Astrocyte of the spinal cord (primary cell): ENCODE measurements around the gene STK11.

Experiments used
- DNase-seq: peaks from one replicate; pipeline ENCODE4 v3.0.0; 2011; ENCODE audit warnings: low read depth, low spot score
- H3K4me3 ChIP-seq: 2 replicates; pipeline ENCODE4 v1.5.1; 2011; ENCODE audit warnings: low read depth, mild to moderate bottlenecking, low read length, moderate library complexity
- CTCF ChIP-seq: IDR thresholded peaks from 2 replicates; pipeline ENCODE4 v1.5.1; 2012; ENCODE audit warnings: low read depth, mild to moderate bottlenecking, low read length, inconsistent platforms
- in situ Hi-C: cut with HindIII; loops from 2 replicates; pipeline ENCODE4 v1.10.0; 2017; ENCODE audit warnings: low sequenced_read_pairs

The STK11 gene

GRCh38 chr19:1227304-1228054, 21.9 kb downstream of the STK11 start:
- in situ Hi-C loops: no loop called here
- DNase-seq: no peak
- no peak overlapping the region for H3K4me3 ChIP-seq
- TF ChIP-seq CTCF: no peak

GRCh38 chr19:1228161-1228957, 22.8 kb downstream of the STK11 start:
- no peak for DNase-seq
- H3K4me3 ChIP-seq: no peak overlapping the region
- TF ChIP-seq CTCF: no peak
- in situ Hi-C loops: no loop called here

- no peak for TF ChIP-seq CTCF
- DNase-seq: no peak
- H3K4me3 ChIP-seq: no peak overlapping the region
- in situ Hi-C loops: no loop called here
These were observed 23.7 kb downstream of the STK11 start for GRCh38 chr19:1229056-1229923.

- in situ Hi-C loops: no loop called here
- no peak for TF ChIP-seq CTCF
- DNase-seq: no peak
- H3K4me3 ChIP-seq: no peak overlapping the region
These were observed 24.6 kb downstream of the STK11 start for GRCh38 chr19:1229924-1230782.

GRCh38 chr19:1230783-1231489, 25.4 kb downstream of the STK11 start:
- no peak overlapping the region for H3K4me3 ChIP-seq
- in situ Hi-C loops: no loop called here
- DNase-seq: no peak
- TF ChIP-seq CTCF: no peak
